Measurements from ENCODE around the gene SRGAP3.

DNA sequence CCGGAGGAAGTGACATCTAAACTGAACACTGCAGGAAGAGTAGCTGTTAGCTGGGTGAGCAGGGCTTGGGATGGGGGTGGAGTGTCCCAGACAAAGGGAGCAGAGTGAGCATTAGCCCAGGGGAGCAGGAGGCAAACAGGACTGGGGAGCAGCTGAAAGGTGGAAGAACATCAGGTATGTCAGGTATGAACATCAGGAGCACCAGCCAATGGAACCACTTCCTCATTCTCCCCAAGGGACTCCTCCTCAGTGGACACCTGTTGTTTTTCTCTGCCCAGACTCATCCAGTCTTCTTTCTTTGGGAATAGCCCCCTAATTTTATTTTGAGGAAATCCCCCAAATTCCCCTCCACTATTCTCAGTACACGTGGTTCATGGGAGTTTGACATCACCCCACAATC, 178.5 kb downstream of the SRGAP3 start:
- TF ChIP-seq, protein P1, sequence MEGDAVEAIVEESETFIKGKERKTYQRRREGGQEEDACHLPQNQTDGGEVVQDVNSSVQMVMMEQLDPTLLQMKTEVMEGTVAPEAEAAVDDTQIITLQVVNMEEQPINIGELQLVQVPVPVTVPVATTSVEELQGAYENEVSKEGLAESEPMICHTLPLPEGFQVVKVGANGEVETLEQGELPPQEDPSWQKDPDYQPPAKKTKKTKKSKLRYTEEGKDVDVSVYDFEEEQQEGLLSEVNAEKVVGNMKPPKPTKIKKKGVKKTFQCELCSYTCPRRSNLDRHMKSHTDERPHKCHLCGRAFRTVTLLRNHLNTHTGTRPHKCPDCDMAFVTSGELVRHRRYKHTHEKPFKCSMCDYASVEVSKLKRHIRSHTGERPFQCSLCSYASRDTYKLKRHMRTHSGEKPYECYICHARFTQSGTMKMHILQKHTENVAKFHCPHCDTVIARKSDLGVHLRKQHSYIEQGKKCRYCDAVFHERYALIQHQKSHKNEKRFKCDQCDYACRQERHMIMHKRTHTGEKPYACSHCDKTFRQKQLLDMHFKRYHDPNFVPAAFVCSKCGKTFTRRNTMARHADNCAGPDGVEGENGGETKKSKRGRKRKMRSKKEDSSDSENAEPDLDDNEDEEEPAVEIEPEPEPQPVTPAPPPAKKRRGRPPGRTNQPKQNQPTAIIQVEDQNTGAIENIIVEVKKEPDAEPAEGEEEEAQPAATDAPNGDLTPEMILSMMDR (IDR thresholded peaks at IDR 0.05), result no peak
- no peak for TF ChIP-seq POLR2AphosphoS5 (IDR thresholded peaks at IDR 0.05)
- TF ChIP-seq POLR2A (IDR thresholded peaks at IDR 0.05), result no peak
